HG02885 (cell line): ENCODE data around the gene RNF32.
"Not testable (repeated sequence)": the region's sequence is repeated elsewhere in the genome, so short reads cannot be mapped to it uniquely, and the experiment has no call there.

Experiments
- ATAC-seq: cut with Tn5 transposase; IDR thresholded peaks from one replicate; pipeline ENCODE4 v1.9.1; 2021; ENCODE audit warnings: mild to moderate bottlenecking; ENCODE audit not compliant: unreplicated experiment, poor library complexity

The RNF32 gene

GRCh38 chr7:156639426-156640256 lies 933 bp upstream of the RNF32 start:
- no peak for ATAC-seq

DNA sequence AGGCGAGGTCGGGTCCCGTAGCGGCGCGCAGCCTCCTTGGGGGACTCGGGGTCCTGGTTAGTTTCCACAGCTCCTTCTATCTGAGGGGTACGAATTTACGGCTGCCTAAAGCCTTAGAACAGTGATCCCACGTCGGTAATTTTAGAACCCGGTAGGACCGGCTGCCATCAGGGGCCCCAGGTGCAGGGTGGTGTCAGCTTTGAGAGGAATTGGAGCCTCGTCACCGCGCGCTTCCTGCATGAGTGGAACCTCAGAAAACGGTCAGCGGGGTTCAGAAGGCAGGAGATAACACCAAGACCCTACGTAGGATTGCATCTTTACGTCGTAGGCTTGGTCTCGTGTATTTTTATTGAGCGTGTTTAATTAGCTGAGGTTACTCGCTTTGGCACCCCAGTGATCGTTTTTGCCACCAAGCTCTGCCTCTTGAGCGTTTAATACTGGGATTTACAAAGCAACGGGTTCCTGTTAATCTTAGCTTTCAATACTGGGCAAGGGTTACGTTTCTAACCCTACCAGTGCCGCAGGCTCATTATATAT lies 443 bp downstream of the RNF32 start:
- ATAC-seq, result peak; percentile 58

DNA sequence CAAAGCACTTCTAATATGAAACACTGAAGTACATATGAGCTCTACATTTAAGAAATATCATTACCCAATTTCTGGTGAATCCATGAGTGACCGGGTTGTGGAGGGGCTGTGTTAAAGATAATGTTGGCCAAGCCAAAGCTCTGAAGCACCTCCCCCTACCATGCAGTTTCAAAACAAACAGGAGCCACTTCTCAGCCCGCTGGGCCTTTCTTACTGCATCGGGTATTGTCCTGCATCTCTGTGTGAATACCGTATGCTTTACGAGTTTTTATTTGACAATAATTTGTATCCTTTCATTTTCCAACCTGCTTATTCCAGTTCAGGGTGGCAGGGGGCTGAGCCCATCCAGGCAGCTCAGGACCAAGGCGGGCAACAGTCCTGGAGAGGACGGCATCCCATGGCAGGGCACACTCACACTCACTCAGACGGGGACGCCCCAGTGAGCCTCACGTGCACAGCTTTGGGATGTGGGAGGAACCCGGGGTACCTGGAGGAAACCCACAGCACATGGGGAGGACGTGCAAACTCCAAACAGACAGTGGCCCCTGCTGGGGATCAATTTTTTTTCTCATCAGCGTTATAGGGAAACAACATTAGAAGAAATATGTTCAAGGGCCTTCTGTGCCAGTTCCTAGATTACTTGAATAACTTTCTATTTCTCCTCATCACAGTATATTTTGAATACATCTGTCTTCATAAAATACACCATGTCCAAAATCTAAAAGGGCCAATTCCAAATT lies 1.9 kb downstream of the RNF32 start:
- ATAC-seq, result no peak

GRCh38 chr7:156647330-156647729 lies 6.8 kb downstream of the RNF32 start:
- ATAC-seq, result not testable (repeated sequence)

DNA sequence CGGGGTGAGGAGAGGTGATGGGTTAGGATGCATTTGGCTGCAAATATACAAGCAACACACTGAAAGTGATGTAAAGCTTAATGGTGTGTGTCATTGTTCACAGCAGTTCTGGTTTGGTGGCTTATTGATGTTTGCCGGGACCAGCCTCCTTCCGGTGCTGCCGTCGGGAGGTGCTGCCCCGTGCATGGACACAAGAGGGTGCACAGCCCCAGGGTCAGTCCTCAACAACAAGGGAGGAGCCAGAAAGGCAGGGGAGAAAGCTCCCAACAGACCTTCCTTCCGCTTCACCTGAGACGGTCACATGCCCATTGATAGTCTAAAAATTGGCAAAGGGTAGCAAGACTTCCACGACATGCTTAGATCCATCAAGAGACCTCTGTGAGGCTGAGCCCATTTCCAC lies 9.5 kb downstream of the RNF32 start:
- no peak for ATAC-seq

GRCh38 chr7:156651474-156651873 lies 10.9 kb downstream of the RNF32 start:
- no peak for ATAC-seq

DNA sequence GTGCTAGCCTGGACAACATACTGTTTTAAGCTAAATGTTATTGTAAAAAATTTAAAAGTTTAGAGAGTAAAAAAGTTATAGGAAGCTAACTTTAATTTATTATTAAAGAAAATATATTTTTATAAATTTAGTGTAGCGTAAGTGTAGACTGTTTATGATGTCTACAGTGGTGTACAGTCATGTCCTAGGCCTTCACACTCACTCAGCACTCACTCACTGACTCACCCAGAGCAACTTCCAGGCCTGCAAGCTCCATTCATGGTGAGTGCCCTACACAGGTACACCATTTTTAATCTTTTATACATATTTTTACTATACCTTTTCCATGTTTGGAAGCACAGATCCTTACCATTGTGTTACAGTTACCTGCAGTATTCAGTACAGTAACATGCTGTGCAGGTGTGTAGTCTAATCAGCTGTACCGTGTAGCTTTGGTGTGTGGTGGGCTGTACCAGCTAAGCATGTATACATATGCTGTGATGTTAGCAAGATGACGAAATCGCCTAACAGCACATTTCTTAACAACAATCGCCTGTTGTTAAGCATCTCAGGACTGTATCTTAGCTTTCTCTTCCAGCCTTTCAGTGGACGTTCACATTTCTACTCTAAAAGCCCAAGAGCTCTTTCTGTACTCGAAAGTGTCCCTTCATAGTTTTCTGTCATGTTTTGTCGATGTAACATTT lies 12.5 kb downstream of the RNF32 start:
- no peak for ATAC-seq

GRCh38 chr7:156654511-156655234 lies 14.1 kb downstream of the RNF32 start:
- no peak for ATAC-seq

DNA sequence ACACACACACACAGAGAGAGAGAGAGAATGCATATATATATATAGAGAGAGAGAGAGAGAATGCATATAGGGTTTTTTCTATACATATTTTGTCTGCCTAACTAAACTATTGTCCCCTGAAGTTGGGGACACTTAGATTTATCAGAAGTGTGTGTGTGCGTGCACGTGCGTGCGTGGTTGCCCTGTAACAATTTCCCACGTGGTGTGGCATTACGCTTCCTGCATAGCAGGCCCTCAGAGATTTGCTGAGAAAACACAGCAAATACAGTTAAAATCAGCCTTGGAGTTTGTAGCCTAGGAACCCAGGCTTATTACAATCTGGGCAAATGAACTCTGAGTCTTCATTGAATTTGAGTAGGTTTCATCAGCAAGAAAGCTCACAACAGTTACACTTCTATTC lies 14.7 kb downstream of the RNF32 start:
- ATAC-seq, result no peak

- no peak for ATAC-seq
These were observed 15.4 kb downstream of the RNF32 start for GRCh38 chr7:156655983-156656382.

DNA sequence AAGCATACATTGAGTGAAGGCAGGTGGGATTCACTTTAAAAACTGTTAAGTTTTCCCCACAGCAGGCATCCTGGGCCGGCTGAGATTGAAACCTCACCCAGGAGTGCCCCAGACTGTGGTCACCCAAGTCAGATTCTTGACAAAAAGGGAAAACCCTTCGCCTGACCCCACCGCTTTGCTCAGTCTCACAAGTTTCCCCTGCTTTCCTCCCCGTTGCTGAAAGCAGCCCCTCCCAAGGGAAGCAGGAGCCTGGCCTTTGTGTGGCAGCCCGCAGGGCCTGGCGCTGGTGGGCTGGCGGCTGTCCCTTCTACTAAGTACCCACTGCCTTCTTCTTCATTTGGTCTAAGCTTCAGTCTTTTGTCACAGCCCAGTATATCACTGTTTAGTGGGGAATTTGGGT lies 16.0 kb downstream of the RNF32 start:
- ATAC-seq, result peak; percentile 59

DNA sequence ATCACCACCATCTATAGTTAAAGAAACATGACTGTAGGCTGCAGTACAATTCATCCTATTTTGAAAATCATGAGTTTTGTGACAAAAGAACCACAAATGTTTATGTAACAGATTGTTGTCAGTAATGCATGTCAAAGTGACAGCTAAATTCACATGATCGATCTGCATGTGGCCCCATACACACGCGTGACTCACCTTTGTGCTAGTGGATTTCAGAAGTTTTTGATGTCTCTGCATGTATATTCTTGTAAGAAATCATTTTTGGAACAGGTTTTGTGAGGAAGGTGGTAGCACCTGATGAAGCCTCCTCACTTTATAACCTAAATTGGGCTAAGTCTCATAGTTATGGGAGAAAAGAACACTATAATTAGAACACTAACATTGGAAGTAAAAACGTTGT lies 17.1 kb downstream of the RNF32 start:
- no peak for ATAC-seq

DNA sequence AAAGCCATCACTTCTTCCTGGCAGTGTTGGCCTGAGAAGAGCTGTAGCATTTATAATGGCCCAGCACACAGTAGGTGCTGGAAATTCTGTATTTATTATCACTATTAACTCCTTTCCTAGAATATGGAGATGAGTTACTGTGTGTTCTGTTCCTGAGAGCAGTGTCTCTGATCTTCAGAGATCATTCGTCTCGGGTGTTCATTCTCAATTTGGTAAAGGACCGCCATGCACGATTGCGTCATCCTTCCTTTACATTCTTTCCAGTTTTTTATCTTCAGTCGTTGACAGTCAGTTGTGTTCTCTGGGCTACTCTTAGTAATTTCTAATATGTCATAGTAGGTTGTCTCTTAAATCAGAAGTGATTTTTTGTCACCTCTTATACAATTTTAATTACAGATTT lies 18.6 kb downstream of the RNF32 start:
- no peak for ATAC-seq

- no peak for ATAC-seq
These were observed 19.4 kb downstream of the RNF32 start for GRCh38 chr7:156659961-156660360.

DNA sequence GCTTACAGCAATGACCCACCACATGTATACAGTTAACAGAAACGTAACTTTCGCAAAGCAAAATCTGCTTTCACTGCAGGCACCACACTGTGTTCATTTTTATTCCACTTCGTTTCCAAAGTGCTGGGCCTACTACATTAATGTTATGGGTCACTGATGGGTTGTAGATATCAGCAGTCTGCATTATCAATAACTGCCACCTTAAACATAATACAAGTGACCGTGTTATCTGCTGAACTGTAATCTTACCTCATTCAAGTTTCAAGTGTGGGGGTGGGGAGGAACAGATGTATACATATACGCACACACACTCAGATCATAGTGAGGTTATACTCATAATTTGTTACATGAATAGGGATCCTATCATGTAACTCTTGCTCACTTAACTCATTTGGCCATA lies 21.1 kb downstream of the RNF32 start:
- no peak for ATAC-seq

- ATAC-seq, result no peak
These were observed 21.7 kb downstream of the RNF32 start for GRCh38 chr7:156662277-156662676.

GRCh38 chr7:156665101-156665500 lies 24.5 kb downstream of the RNF32 start:
- no peak for ATAC-seq

DNA sequence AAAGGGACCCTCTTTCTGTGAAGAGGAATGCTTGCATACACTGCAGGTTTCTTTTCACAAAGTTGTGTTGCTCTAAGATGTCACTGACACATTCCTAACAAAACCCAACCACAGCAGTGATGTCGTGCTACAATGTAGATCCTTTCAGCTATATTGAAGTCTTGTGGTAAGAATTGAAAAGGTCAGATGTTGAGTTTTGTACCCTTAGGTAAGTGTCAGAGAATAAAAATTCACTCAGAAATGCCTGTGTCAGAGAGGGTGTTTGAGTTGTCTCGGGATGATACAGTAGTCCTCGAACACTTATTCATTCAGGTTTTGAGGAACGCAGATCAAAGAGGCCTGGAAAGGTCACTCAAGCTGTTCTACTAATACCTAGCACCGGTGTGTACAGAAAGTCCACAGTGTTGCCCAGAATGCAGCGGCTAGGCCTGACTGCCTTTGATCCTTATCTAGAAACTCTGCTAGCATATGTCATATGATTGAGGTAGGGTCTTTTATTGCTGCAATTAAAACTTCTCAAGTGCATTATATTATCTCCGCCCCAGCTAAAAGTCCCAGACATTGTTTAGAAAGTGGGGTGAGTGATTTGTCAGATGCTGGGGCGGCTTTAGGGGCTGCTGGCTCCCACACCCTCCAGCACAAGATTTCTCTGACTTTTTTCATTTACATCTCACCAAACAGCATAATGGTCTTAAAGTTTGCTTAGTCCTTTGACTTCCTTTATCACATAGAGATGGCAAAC lies 26.0 kb downstream of the RNF32 start:
- no peak for ATAC-seq

- ATAC-seq, result no peak
These were observed 26.5 kb downstream of the RNF32 start for GRCh38 chr7:156667110-156667426.
